HepG2 (cell line): ENCODE measurements around the gene ERF. TPM values are rescaled to one million over a fixed set of nuclear protein-coding genes. Genes with fewer than 3 reads are reported as not detected.

Experiments
- ATAC-seq: fragments of 200-7000 bp; cut with Tn5 transposase; 3 replicates; pipeline ENCODE4 v1.9.1; 2020; ENCODE audit warnings: mild to moderate bottlenecking, moderate library complexity
- BruUV-seq: library from RNA; stranded (reverse); fragments of 400-500 nt; replicated peaks from 2 replicates; lab custom pipeline; 2021; lab: Mats Ljungman, UMichigan
- CTCF ChIA-PET: fragments of 300-600 bp; formaldehyde crosslinking; extraction: SDS; loops from one replicate; lab custom pipeline; 2021; ENCODE audit warnings: low total read pairs, inconsistent platforms, low intra/inter-chr PET ratio; lab: Yijun Ruan, JAX
- POLR2A ChIA-PET: fragments of 350-600 bp; sonication (Branson Sonifier 250); formaldehyde crosslinking; loops from one replicate; lab custom pipeline; 2020; ENCODE audit warnings: antibody characterized with exemption, inconsistent platforms; lab: Yijun Ruan, JAX
- DNase-seq: peaks from one replicate; pipeline ENCODE4 v3.0.0-alpha.2; 2015; ENCODE audit warnings: low spot score
- FAIRE-seq: peaks from 3 replicates; lab custom pipeline; 2011; peaks lifted over from hg19 to GRCh38; lab: Jason Lieb, UNC
- H2AFZ ChIP-seq: one replicate; pipeline ENCODE4 v1.6.1; 2011; ENCODE audit warnings: low read length, inconsistent platforms
- H3K27ac ChIP-seq: fragments of 300-600 bp; 3 replicates; pipeline ENCODE4 v1.8.0; 2011; ENCODE audit warnings: mixed run types, mild to moderate bottlenecking, mixed read lengths, low read length, inconsistent platforms; ENCODE audit not compliant: insufficient read depth; ENCODE audit errors: extremely low read length
- H3K27me3 ChIP-seq, 2 experiments: fragments of 200-600 bp in 1 of 2; 2 replicates in 1 of 2; 3 replicates in 1 of 2; pipeline versions ENCODE4 v1.6.0 to v1.8.0; 2011; ENCODE audit warnings: low read length in 2 of 2, mild to moderate bottlenecking in 2 of 2, moderate library complexity in 2 of 2, inconsistent platforms in 1 of 2; ENCODE audit not compliant: insufficient read depth in 2 of 2, control insufficient read depth in 1 of 2
- H3K36me3 ChIP-seq, 2 experiments: fragments of 200-600 bp in 1 of 2; replicated peaks in 1 of 2; 2 replicates in 1 of 2; 3 replicates in 1 of 2; pipeline versions ENCODE4 v1.5.1 to v1.8.0; 2011; ENCODE audit warnings: low read length in 2 of 2, inconsistent platforms in 1 of 2; ENCODE audit not compliant: insufficient read depth in 2 of 2, control insufficient read depth in 1 of 2
- H3K4me1 ChIP-seq: 2 replicates; pipeline ENCODE4 v1.5.1; 2012; ENCODE audit warnings: low read length, inconsistent platforms; ENCODE audit not compliant: insufficient read depth
- H3K4me2 ChIP-seq: 2 replicates; pipeline ENCODE4 v1.6.0; 2011; ENCODE audit warnings: low read depth, low read length, inconsistent platforms
- H3K4me3 ChIP-seq, 3 experiments: fragments of 200-600 bp in 1 of 3; sonication (generic), shearing (Covaris generic) in 1 of 3; replicated peaks in 1 of 3; 2 replicates each; pipeline ENCODE4 v1.5.1; 2011 to 2016; ENCODE audit warnings: low read length in 3 of 3, inconsistent platforms in 2 of 3, low read depth in 2 of 3, mild to moderate bottlenecking in 2 of 3, control low read depth in 1 of 3, mixed read lengths in 1 of 3; ENCODE audit not compliant: insufficient read depth in 1 of 3
- H3K79me2 ChIP-seq: one replicate; pipeline ENCODE4 v1.6.1; 2011; ENCODE audit warnings: low read length, inconsistent platforms; ENCODE audit not compliant: insufficient read depth
- H3K9ac ChIP-seq: 2 replicates; pipeline ENCODE4 v1.6.0; 2011; ENCODE audit warnings: mild to moderate bottlenecking, low read depth, low read length, inconsistent platforms; ENCODE audit not compliant: insufficient read depth
- H3K9me3 ChIP-seq: 2 replicates; pipeline ENCODE4 v1.5.1; 2012; ENCODE audit warnings: mild to moderate bottlenecking, low read length
- H4K20me1 ChIP-seq: 2 replicates; pipeline ENCODE4 v1.6.0; 2011; ENCODE audit warnings: inconsistent platforms, mild to moderate bottlenecking, low read length, moderate library complexity; ENCODE audit not compliant: insufficient read depth
- AGO2 ChIP-seq: fragments of 200-400 bp; formaldehyde crosslinking; optimal IDR thresholded peaks from 2 replicates; pipeline ENCODE3; 2017; ENCODE audit warnings: mild to moderate bottlenecking, low read depth, low read length, moderate library complexity
- ATM ChIP-seq: fragments of 450-650 bp; IDR thresholded peaks from 2 replicates; pipeline ENCODE4 v1.7.1; 2017; ENCODE audit warnings: mild to moderate bottlenecking, borderline replicate concordance
- DBP ChIP-seq: sonication (generic); formaldehyde crosslinking; IDR thresholded peaks from 2 replicates; pipeline ENCODE4 v1.4.0; 2020; ENCODE audit warnings: missing genetic modification reagents; ENCODE audit errors: not compliant biosample characterization
- HIVEP1 ChIP-seq: sonication (generic); formaldehyde crosslinking; IDR thresholded peaks from 2 replicates; pipeline ENCODE4 v1.4.0; 2020; ENCODE audit warnings: mild to moderate bottlenecking, missing genetic modification reagents
- MAFF ChIP-seq: IDR thresholded peaks from 2 replicates; pipeline ENCODE4 v1.6.1; 2011; ENCODE audit warnings: low read depth, low read length, improper control_type of control experiment
- MAFK ChIP-seq, 2 experiments: IDR thresholded peaks in 1 of 2; conservative IDR thresholded peaks in 1 of 2; 2 replicates each; pipeline ENCODE4 v1.6.1; 2011; ENCODE audit warnings: improper control_type of control experiment in 2 of 2, low read length in 2 of 2
- PLRG1 ChIP-seq: fragments of 450-650 bp; conservative IDR thresholded peaks from 2 replicates; pipeline ENCODE4 v1.6.1; 2016
- RBFOX2 ChIP-seq: fragments of 200-400 bp; formaldehyde crosslinking; IDR thresholded peaks from 2 replicates; pipeline ENCODE4 v1.6.1; 2017; ENCODE audit warnings: low read depth, mild to moderate bottlenecking, low read length
- SALL2 ChIP-seq: sonication (generic); formaldehyde crosslinking; IDR thresholded peaks from 2 replicates; pipeline ENCODE4 v1.8.1; 2023; ENCODE audit warnings: mild to moderate bottlenecking, missing genetic modification reagents, inconsistent platforms
- ZBTB43 ChIP-seq: sonication (generic); formaldehyde crosslinking; conservative IDR thresholded peaks from 2 replicates; pipeline ENCODE4 v1.4.0; 2020; ENCODE audit warnings: missing genetic modification reagents
- ZBTB7A ChIP-seq: sonication (generic); formaldehyde crosslinking; IDR thresholded peaks from 2 replicates; pipeline ENCODE4 v1.8.0; 2022; ENCODE audit warnings: mild to moderate bottlenecking, missing genetic modification reagents
- ZNF276 ChIP-seq: sonication (generic); formaldehyde crosslinking; IDR thresholded peaks from 2 replicates; pipeline ENCODE4 v1.4.0; 2020; ENCODE audit warnings: mild to moderate bottlenecking, low read depth, missing genetic modification reagents
- ZNF552 ChIP-seq: sonication (generic); formaldehyde crosslinking; IDR thresholded peaks from 2 replicates; pipeline ENCODE4 v1.9.0; 2022; ENCODE audit warnings: missing genetic modification reagents, mild to moderate bottlenecking, borderline replicate concordance
- ZNF598 ChIP-seq: sonication (generic); formaldehyde crosslinking; IDR thresholded peaks from 2 replicates; pipeline ENCODE4 v1.5.1; 2020; ENCODE audit warnings: mild to moderate bottlenecking, missing genetic modification reagents, borderline replicate concordance
- ZNF615 ChIP-seq: sonication (generic); formaldehyde crosslinking; IDR thresholded peaks from 2 replicates; pipeline ENCODE4 v1.5.0; 2020; ENCODE audit warnings: mild to moderate bottlenecking, missing genetic modification reagents, borderline replicate concordance
- WGBS: methylation state at CpG from one replicate; pipeline ENCODE4 v1.1.6; 2017; ENCODE audit warnings: low lambda C conversion rate; 5-methylcytosine and 5-hydroxymethylcytosine counted together
- in situ Hi-C: cut with HindIII; loops from 2 replicates; pipeline ENCODE4 v1.10.0; 2017; ENCODE audit warnings: low pct_unique_long_range_greater_than_20kb; ENCODE audit not compliant: extremely low pct_ligation_motif_present
- intact Hi-C: fragments of 100-400 bp; cut with micrococcal nuclease; formaldehyde crosslinking; loops from one replicate; pipeline ENCODE4 v1.10.0; 2022; ENCODE audit not compliant: unreplicated experiment
- polyA plus RNA-seq, 8 experiments: library from polyadenylated mRNA; depleted of rRNA in 3 of 8; stranded (reverse) in 7 of 8; unstranded in 1 of 8; fragments of >200 nt; fragmentation: Illumina TruSeq in 4 of 8; extraction: Trizol in 4 of 8; gene quantifications; 2 replicates each; pipeline versions ENCODE4 v1.2.1 to v1.2.3, GENCODE V29; 2011 to 2016; ENCODE audit warnings: low read depth in 4 of 8, missing spikeins in 1 of 8, mixed read lengths in 1 of 8; ENCODE audit not compliant: insufficient read depth in 1 of 8
- total RNA-seq, 5 experiments: library from RNA; depleted of rRNA; stranded (reverse); fragments of >200 nt; fragmentation: Illumina TruSeq; extraction: Trizol; gene quantifications; 2 replicates each; pipeline ENCODE4 v1.2.3, GENCODE V29; 2016; ENCODE audit warnings: low read depth in 1 of 5

ERF gene
- total and polyA plus RNA-seq, 2 of the 13 experiments (the other 11 are each of a cell fraction or from before 2014, with no cell fraction given): 67.1 to 69.9 TPM

GRCh38 chr19:42286349-42287016 is 31.6 kb upstream of the ERF start:
- no TSS peak for BruUV-seq
- in situ Hi-C loops (loop anchor here (5.0 kb wide), 1 partner anchor 34 kb away; no protein-coding TSS in a partner anchor), intact Hi-C loops (no loop called here)
- Histone ChIP-seq H3K4me3 (no peak overlapping the region), H3K79me2 (peaks cover 29% of the 10 kb centered on the region), H3K9me3 (no peaks in the 10 kb centered on the region), H3K27ac (no peak overlapping the region), H3K27me3 (no peaks in the 10 kb centered on the region; a peak in 1 of 5 replicates), H3K36me3 (peaks cover 21 to 47% of the 10 kb centered on the region in 2 experiments; a peak in 4 of 5 replicates), H2AFZ (no peak overlapping the region), H4K20me1 (peaks cover 11% of the 10 kb centered on the region; the same call in 1 of the 2 replicates), H3K9ac (no peak overlapping the region), H3K4me2 (peak overlapping the region; percentile 84; the same call in 1 of the 2 replicates), H3K4me1 (peaks cover 39% of the 10 kb centered on the region)
- DNase-seq (no peak), ATAC-seq (no peak), FAIRE-seq (no peak)
- ChIA-PET CTCF (no interaction called here), POLR2A (no interaction called here)
- TF ChIP-seq MAFF (peak; percentile 94; the same call in 1 of the 2 replicates), ZBTB43 (no peak), SALL2 (CRISPR knock-in tag) (no peak), PLRG1 (no peak), DBP (CRISPR knock-in tag) (no peak), MAFK (conservative IDR thresholded peaks at IDR 0.05 in 1 of 2, IDR thresholded peaks at IDR 0.05 in 1 of 2; ENCODE audit: low read length in 2 of 2) (peak in 1 of 2 experiments; percentile 96; a peak in 3 of 4 replicates), ZNF276 (CRISPR knock-in tag) (no peak), ZBTB7A (no peak), HIVEP1 (CRISPR knock-in tag) (no peak), ATM (no peak), ZNF552 (no peak), AGO2 (peak; percentile 35), ZNF598 (no peak), RBFOX2 (peak; percentile 25; the same call in 1 of the 2 replicates), ZNF615 (CRISPR knock-in tag) (no peak)
- WGBS: 88% methylated on average over 12 of the region's 13 CpGs
